ENCODE data around the gene TAGLN3.

DNA sequence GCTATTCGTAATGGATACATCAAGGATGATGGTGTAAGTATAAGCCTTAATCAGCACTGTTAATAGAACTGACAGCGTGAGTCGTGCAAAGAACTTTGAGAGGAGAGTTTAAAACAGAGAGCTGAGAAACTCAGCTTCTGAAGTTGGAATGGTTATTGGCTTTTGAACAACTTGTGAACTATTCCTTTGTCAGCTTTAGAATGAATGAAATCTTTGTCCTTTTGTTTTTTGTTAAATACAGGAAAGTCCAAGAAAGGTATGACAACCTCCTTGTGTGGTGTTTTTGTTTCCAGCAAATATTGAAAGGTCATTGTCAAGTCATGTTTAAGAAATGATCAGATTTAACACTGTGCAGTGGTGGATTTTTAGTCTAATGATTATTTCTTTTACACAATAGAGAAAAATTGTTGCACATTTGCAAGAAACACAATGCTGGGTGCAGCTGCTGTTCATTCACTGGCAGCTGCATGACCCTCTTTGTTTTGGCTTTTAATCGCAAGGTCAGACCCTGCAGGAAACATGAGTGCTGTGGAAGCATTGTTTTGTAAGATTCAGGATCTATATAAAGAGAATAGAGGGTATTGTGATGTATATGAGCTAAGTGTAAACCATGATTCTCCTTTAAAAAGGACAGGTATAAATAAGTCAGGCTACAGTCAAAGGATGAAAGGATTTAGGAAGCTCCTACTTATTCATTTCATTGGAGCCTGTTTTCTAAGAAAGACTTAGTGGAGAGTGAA lies 41.6 kb upstream of the TAGLN3 start:
- TF ChIP-seq POLR2AphosphoS5 (IDR thresholded peaks at IDR 0.05) (no peak), POLR2A (IDR thresholded peaks at IDR 0.05) (no peak)
- TF ChIP-seq, protein P1, sequence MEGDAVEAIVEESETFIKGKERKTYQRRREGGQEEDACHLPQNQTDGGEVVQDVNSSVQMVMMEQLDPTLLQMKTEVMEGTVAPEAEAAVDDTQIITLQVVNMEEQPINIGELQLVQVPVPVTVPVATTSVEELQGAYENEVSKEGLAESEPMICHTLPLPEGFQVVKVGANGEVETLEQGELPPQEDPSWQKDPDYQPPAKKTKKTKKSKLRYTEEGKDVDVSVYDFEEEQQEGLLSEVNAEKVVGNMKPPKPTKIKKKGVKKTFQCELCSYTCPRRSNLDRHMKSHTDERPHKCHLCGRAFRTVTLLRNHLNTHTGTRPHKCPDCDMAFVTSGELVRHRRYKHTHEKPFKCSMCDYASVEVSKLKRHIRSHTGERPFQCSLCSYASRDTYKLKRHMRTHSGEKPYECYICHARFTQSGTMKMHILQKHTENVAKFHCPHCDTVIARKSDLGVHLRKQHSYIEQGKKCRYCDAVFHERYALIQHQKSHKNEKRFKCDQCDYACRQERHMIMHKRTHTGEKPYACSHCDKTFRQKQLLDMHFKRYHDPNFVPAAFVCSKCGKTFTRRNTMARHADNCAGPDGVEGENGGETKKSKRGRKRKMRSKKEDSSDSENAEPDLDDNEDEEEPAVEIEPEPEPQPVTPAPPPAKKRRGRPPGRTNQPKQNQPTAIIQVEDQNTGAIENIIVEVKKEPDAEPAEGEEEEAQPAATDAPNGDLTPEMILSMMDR (IDR thresholded peaks at IDR 0.05) = no peak
